ENCODE data around the gene CFAP54. TPM values are rescaled to one million over a fixed set of nuclear protein-coding genes. Genes with fewer than 3 reads are reported as not detected.

Gene CFAP54
- total RNA-seq, 2 experiments from 2014 or later: 0.38 to 0.64 TPM

DNA sequence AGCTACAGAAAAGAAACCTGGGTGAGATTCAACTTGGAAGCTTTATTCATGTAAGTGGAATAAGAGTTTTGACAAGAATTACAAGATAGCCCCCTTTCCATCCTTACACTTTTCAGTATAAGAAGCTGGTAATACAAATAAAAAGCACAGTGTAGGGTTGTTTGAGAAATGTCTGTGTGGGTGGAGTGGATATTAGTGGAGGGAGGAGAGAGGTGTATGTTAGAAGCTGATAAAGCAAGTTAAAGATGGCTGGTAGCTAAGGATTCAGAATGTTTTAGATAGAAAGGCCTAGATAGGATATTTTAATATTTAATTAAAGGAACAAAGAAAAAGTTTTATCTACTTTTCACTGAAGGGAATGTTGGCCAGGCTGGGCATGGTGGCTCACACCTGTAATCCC is 12.5 kb downstream of the CFAP54 start:
- peaks cover 31% of the 10 kb centered on the region for H3K4me1 Mint-ChIP-seq (ENCODE audit: low read depth)
- CTCF ChIA-PET: interaction anchor here (0.5 to 3.4 kb wide), 3 partner anchors 13 to 68 kb away, joined by 3 to 25 read pairs (median 11); partner anchors contain the start of gene CFAP54
- H3K27me3 Mint-ChIP-seq (ENCODE audit: low read depth): no peaks in the 10 kb centered on the region
- H3K27ac Mint-ChIP-seq: peak overlapping the region; percentile 74
- no peak overlapping the region for H3K4me3 Mint-ChIP-seq
- DNase-seq: no peak
- no peaks in the 10 kb centered on the region for H3K36me3 Mint-ChIP-seq (ENCODE audit: low read depth)
- intact Hi-C loops (cut with micrococcal nuclease): loop anchor here (1.0 to 5.0 kb wide), 6 partner anchors 13 to 455 kb away; partner anchors contain the start of gene CFAP54
- H3K9me3 Mint-ChIP-seq: no peaks in the 10 kb centered on the region

DNA sequence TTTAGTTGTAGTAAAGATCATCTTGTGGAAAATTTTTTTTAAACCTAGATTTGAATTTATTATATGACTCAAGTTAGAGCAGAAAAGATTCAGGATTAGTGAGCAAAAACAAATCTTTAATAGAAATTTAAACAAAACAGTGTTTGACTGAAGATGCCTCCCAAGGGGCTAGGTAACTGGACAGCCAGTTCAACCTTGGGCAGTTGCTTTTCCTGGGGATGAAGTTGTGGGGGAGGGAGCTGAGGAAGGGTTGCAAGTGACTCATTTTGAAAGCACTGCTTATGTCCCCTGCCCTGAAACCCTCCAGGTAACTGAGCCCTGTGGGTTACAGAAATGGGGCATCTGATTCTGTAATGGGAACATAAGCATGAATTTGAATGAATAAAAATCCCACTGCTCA is 13.1 kb downstream of the CFAP54 start:
- Mint-ChIP-seq H3K4me3 (no peak overlapping the region), H3K9me3 (no peaks in the 10 kb centered on the region), H3K4me1 (ENCODE audit: low read depth) (peaks cover 31% of the 10 kb centered on the region), H3K36me3 (ENCODE audit: low read depth) (no peaks in the 10 kb centered on the region), H3K27ac (peak overlapping the region; percentile 73), H3K27me3 (ENCODE audit: low read depth) (no peaks in the 10 kb centered on the region)
- CTCF ChIA-PET: interaction anchor here (1.4 to 3.4 kb wide), 2 partner anchors 13 to 14 kb away, joined by 11 to 25 read pairs; partner anchors contain the start of gene CFAP54
- intact Hi-C loops (cut with micrococcal nuclease): loop anchor here (1.0 to 5.0 kb wide), 4 partner anchors 14 to 455 kb away; no protein-coding TSS in a partner anchor
- DNase-seq: no peak

DNA sequence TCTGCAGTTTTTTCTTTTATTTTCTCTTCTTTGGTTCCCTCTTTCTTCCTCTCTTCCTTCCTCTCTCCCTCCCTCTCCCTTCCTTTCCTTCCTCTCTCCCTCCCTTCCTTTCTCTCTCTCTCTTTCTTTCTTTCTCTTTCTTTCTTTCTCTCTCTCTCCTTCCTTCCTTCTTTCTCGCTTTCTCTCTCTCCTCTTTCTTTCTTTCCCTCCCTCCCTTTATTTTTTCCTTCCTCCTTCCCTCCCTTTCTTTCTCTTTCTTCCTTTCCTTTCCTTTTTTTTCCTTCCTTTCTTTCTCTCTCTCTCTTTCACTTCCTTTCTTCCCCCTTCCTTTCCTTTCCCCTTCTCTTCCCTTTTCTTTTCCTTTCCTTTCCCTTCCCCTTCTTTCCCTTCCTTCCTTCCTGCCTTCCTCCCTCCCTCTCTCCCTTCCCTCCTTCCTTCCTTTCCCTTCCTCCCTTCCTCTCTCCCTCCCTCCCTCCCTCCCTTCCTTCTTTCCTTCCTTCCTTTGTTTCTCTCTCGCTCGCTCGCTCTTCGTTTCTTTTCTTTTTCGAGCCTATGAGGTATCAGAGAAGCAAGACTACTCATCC is 13.7 kb downstream of the CFAP54 start:
- Mint-ChIP-seq H3K9me3 (no peaks in the 10 kb centered on the region), H3K27ac (peak overlapping the region; percentile 46), H3K36me3 (ENCODE audit: low read depth) (no peaks in the 10 kb centered on the region), H3K4me1 (ENCODE audit: low read depth) (peaks cover 29% of the 10 kb centered on the region), H3K27me3 (ENCODE audit: low read depth) (no peaks in the 10 kb centered on the region), H3K4me3 (no peak overlapping the region)
- no peak for DNase-seq
- intact Hi-C loops (cut with micrococcal nuclease): loop anchor here (1.0 to 5.0 kb wide), 4 partner anchors 13 to 456 kb away; no protein-coding TSS in a partner anchor
- CTCF ChIA-PET: interaction anchor here (1.4 to 3.4 kb wide), 2 partner anchors 13 to 14 kb away, joined by 11 to 25 read pairs; partner anchors contain the start of gene CFAP54

DNA sequence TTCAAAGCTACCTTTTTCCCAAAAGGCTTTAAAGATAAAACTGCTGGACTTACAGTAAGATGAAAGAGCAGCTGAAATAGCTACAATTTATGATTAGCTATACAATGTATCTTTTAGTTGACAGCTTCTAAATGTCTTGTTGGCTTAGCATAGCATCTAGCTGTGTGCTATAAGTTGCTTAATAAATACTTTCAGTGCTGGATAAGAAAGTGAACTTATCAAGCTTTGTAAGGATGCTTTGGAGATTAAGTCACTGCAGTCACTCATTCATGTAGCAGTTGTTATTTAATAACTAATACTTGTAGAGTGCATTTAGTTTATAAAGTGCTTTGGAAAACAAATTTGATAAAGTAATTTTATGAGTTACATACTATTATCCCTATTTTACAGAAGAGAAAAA is 14.6 kb downstream of the CFAP54 start:
- H3K9me3 Mint-ChIP-seq: no peaks in the 10 kb centered on the region
- H3K36me3 Mint-ChIP-seq (ENCODE audit: low read depth): no peaks in the 10 kb centered on the region
- no peak overlapping the region for H3K27ac Mint-ChIP-seq
- no peak for DNase-seq
- CTCF ChIA-PET: interaction anchor here (0.9 to 3.4 kb wide), 2 partner anchors 12 to 178 kb away, joined by 4 to 25 read pairs; no protein-coding TSS in a partner anchor
- intact Hi-C loops (cut with micrococcal nuclease): loop anchor here (5.0 kb wide), 1 partner anchor 292 kb away; no protein-coding TSS in a partner anchor
- H3K4me1 Mint-ChIP-seq (ENCODE audit: low read depth): peaks cover 28% of the 10 kb centered on the region
- H3K27me3 Mint-ChIP-seq (ENCODE audit: low read depth): no peaks in the 10 kb centered on the region
- no peak overlapping the region for H3K4me3 Mint-ChIP-seq

DNA sequence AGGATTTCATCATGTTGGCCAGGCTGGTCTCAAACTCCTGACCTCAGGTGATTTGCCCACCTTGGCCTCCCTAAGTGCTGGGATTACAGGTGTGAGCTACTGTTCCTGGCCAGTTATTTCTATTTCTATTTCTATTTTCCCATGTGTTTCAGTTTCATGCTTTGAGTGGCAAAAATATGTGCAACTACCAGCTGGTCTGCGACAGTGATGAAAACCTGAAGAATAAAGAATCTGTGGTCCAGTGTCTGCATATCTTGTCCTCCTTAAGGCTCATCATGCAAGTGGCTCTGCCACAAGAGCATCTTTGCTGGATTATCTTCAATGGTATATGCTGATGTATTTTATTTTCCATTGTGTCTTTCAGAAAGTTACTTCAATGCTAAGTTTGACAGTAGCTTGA is 17.4 kb downstream of the CFAP54 start:
- H3K27ac Mint-ChIP-seq: no peak overlapping the region
- H3K36me3 Mint-ChIP-seq (ENCODE audit: low read depth): no peaks in the 10 kb centered on the region
- DNase-seq: no peak
- CTCF ChIA-PET: interaction anchor here (0.7 to 1.4 kb wide), 2 partner anchors 10 to 329 kb away, joined by 3 read pairs; no protein-coding TSS in a partner anchor
- H3K4me1 Mint-ChIP-seq (ENCODE audit: low read depth): peaks cover 17% of the 10 kb centered on the region
- H3K9me3 Mint-ChIP-seq: no peaks in the 10 kb centered on the region
- H3K4me3 Mint-ChIP-seq: no peak overlapping the region
- H3K27me3 Mint-ChIP-seq (ENCODE audit: low read depth): no peaks in the 10 kb centered on the region
- intact Hi-C loops (cut with micrococcal nuclease): no loop called here

DNA sequence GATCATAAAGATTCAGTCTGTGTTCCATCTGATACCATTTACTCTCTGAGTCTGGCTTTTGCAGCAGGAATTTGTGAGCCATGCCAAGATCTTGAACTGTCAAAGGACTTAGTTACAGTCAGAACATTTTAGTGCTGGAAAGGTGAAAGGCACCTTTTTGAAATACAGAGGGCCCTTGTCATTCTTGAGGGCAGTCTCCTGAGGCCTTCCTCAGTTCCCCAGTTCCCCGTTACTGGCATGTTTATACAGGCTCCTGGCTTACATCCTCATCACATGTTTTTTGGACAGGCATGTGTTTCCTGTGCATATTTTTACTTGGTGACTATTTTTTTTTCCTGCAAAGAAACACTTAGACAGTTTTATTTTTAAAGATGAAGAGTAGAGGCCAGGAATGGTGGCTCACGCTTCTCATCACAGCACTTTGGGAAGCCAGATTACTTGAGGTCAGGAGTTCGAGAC is 21.0 kb downstream of the CFAP54 start:
- no peak for DNase-seq
- CTCF ChIA-PET: no interaction called here
- Mint-ChIP-seq H3K9me3 (no peaks in the 10 kb centered on the region), H3K4me3 (no peak overlapping the region), H3K36me3 (ENCODE audit: low read depth) (no peaks in the 10 kb centered on the region), H3K27ac (no peak overlapping the region), H3K4me1 (ENCODE audit: low read depth) (peaks cover 3% of the 10 kb centered on the region), H3K27me3 (ENCODE audit: low read depth) (no peaks in the 10 kb centered on the region)
- intact Hi-C loops (cut with micrococcal nuclease): no loop called here

DNA sequence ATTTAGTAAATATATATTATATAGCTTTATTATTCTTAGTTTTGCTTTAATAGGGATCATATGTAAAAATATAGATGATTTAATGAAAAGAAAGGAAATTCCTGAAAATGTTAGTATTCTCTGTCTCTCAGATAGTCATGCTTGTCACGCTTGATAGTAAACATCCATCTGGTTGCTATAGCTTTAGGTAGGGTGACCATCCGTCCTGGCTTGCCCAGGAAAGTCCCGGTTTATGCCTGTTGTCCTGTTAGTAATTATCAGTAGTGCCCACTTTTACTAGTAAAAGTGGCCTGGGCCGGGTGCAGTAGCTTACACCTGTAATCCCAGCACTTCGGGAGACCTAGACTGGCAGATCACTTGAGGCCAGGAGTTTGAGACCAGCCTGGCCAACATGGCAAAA is 23.8 kb downstream of the CFAP54 start:
- Mint-ChIP-seq H3K4me1 (ENCODE audit: low read depth) (peaks cover 16% of the 10 kb centered on the region), H3K27ac (no peak overlapping the region), H3K36me3 (ENCODE audit: low read depth) (no peaks in the 10 kb centered on the region), H3K9me3 (no peaks in the 10 kb centered on the region), H3K27me3 (ENCODE audit: low read depth) (no peaks in the 10 kb centered on the region), H3K4me3 (no peak overlapping the region)
- no peak for DNase-seq
- CTCF ChIA-PET: interaction anchor here (0.6 to 1.6 kb wide), 3 partner anchors 24 to 515 kb away, joined by 3 to 6 read pairs (median 5); partner anchors contain the start of gene CFAP54
- intact Hi-C loops (cut with micrococcal nuclease): no loop called here

DNA sequence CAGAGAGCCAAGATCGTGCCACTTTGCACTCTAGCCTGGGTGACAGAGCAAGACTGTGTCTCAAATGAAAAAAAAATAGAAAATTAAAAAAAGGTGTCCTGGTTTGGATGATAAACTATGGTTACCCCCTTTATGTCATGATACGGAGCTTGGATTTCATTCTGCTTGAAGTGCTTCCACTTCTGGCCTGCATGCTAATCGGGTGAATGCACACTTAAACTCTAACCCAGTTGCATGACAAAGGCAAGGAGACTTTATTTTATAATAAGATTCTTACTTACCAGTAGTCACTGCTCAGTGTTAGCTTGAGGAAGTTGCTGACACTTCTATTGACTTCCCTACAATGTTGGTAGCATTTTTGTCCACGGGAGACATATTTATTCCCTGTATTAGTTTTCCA is 24.3 kb downstream of the CFAP54 start:
- Mint-ChIP-seq H3K4me1 (ENCODE audit: low read depth) (peaks cover 16% of the 10 kb centered on the region), H3K36me3 (ENCODE audit: low read depth) (no peaks in the 10 kb centered on the region), H3K9me3 (no peaks in the 10 kb centered on the region), H3K4me3 (no peak overlapping the region), H3K27me3 (ENCODE audit: low read depth) (no peaks in the 10 kb centered on the region), H3K27ac (no peak overlapping the region)
- intact Hi-C loops (cut with micrococcal nuclease): no loop called here
- CTCF ChIA-PET: interaction anchor here (0.6 to 1.6 kb wide), 3 partner anchors 24 to 515 kb away, joined by 3 to 6 read pairs (median 5); partner anchors contain the start of gene CFAP54
- DNase-seq: no peak

DNA sequence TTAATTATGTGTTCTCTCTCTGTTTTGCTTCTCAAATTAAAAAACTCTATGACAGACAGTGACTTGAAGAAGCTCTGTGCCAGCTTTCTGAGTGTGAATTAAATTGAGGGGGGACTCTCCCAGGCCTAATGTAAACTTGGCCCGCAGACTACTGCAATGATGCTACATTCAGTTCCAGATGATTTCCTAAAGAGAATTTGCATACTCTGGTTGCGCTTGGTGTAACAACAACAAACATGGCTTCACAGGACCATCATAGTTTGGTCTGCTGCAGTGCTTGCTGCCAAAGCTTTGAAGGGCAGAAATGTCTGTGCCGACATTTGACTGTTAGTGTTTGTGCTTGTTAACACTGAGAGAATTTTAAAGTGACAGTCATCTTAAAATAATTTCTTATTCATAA is 25.0 kb downstream of the CFAP54 start:
- intact Hi-C loops (cut with micrococcal nuclease): no loop called here
- DNase-seq: no peak
- CTCF ChIA-PET: interaction anchor here (0.7 to 3.7 kb wide), 4 partner anchors 11 to 498 kb away, joined by 3 to 25 read pairs (median 4); partner anchors contain the start of gene CFAP54
- H3K27me3 Mint-ChIP-seq (ENCODE audit: low read depth): no peaks in the 10 kb centered on the region
- no peak overlapping the region for H3K27ac Mint-ChIP-seq
- no peaks in the 10 kb centered on the region for H3K36me3 Mint-ChIP-seq (ENCODE audit: low read depth)
- H3K9me3 Mint-ChIP-seq: no peaks in the 10 kb centered on the region
- H3K4me3 Mint-ChIP-seq: no peak overlapping the region
- H3K4me1 Mint-ChIP-seq (ENCODE audit: low read depth): peaks cover 16% of the 10 kb centered on the region

DNA sequence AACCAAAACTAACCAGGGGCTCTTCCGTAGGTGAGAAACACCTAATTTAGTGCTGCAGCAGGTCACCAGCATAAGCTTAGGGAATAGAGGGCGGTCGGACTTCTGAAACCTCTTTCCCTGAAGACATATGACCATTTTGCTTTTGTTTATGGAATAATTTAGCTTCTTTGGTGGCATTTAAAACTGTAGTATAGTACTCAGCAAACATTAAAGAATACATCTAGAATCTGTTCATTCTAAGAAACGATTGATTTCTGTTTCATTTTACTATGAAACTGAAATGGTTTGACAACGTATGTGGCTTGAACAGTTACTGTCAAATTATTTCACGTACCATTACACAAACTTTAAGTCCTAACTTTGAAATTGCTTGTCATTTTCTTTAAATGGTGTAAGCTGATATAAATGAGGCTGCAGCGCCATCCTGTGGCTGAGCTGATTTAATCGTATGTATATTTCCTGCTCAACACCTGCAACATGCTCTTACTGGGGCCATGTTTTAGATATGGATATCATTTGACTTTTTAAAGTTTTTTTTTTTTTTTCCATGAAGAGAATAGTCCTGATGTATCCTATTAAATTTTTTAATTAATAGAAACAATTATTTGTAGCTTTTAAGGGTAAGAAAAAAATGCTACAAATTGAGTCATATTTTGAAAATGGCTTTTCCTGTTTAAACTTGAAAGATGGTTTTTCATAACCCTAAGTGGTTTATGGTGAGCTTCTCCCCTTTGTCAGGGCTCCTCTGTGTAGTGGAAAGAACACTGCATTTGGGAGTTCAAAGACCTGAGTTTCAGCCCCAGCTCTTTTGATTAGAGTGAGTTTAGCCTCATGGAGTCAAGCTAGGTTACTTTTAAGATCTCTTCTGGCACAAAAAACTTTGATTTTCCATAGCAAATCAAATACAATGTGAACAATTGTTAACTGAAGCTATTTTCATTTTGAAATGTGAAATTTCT is 27.4 kb downstream of the CFAP54 start:
- CTCF ChIA-PET: interaction anchor here (0.6 to 3.7 kb wide), 50 partner anchors 8 to 562 kb away, joined by 3 to 44 read pairs (median 4); partner anchors contain the start of genes CDK17 and CFAP54
- intact Hi-C loops (cut with micrococcal nuclease): loop anchor here (1.0 to 5.0 kb wide), 13 partner anchors 14 to 598 kb away; partner anchors contain the start of gene CFAP54
- Mint-ChIP-seq H3K9me3 (no peaks in the 10 kb centered on the region), H3K36me3 (ENCODE audit: low read depth) (no peaks in the 10 kb centered on the region), H3K27ac (peak overlapping the region; percentile 25), H3K27me3 (ENCODE audit: low read depth) (no peaks in the 10 kb centered on the region), H3K4me3 (peak overlapping the region; percentile 2), H3K4me1 (ENCODE audit: low read depth) (peaks cover 16% of the 10 kb centered on the region)
- peak; percentile 96 for DNase-seq

DNA sequence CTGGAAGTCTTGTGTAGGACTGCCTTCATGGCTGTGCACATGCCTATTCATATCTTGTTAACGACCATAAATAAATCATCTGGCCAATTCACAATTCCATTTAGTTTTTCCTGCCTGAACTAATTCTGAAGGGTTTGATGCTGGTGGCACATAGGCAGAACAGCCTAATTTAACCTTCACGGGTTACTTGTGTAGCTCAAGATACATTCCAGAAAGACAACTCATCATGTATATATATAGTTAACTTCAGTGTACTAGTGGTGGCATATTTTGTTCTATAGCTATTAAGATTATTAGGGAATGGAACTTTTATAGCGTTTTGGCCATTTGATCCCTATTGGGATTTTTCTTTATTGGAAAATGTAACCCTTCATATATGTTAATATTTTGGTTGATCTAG is 31.4 kb downstream of the CFAP54 start:
- DNase-seq: no peak
- intact Hi-C loops (cut with micrococcal nuclease): no loop called here
- H3K4me1 Mint-ChIP-seq (ENCODE audit: low read depth): peaks cover 16% of the 10 kb centered on the region
- CTCF ChIA-PET: interaction anchor here (0.7 to 1.4 kb wide), 2 partner anchors 50 to 604 kb away, joined by 3 to 4 read pairs; no protein-coding TSS in a partner anchor
- no peak overlapping the region for H3K4me3 Mint-ChIP-seq
- H3K36me3 Mint-ChIP-seq (ENCODE audit: low read depth): no peaks in the 10 kb centered on the region
- no peaks in the 10 kb centered on the region for H3K9me3 Mint-ChIP-seq
- H3K27ac Mint-ChIP-seq: no peak overlapping the region
- no peaks in the 10 kb centered on the region for H3K27me3 Mint-ChIP-seq (ENCODE audit: low read depth)

All from activated naive CD4-positive, alpha-beta T cell treated with anti-CD3 and anti-CD28 coated beads for 36 hours (primary cell).